Smooth muscle cell of the umbilical artery (primary cell): ENCODE data around the gene BHLHA9. TPM values are rescaled to one million over a fixed set of nuclear protein-coding genes. Genes with fewer than 3 reads are reported as not detected.

Source experiments
- total RNA-seq: library from RNA; depleted of rRNA; stranded (reverse); fragments of >200 nt; gene quantifications from 2 replicates; pipeline ENCODE4 v1.2.3, GENCODE V29; 2014

BHLHA9 gene
- total RNA-seq = 0.30 TPM in 1 of 2 replicates, not detected in the other

GRCh38 chr17:1270210-1271029, at the start of gene BHLHA9:
Gene BHLHA9, plus strand, starts transcription at chr17:1270444. Its CDS starts 120 bp downstream, at chr17:1270564.

Other genes with a start within 250 kb of the BHLHA9 start
- 39.2 and 82.4 TPM in 2 replicates for gene ABR, start 90.5 kb upstream of the BHLHA9 start, total RNA-seq
- not detected in 2 replicates for gene TRARG1, start 9.2 kb downstream of the BHLHA9 start, total RNA-seq
- 414 and 803 TPM in 2 replicates for gene YWHAE, start 129.8 kb downstream of the BHLHA9 start, total RNA-seq
- 90.6 and 112 TPM in 2 replicates for gene CRK, start 185.8 kb downstream of the BHLHA9 start, total RNA-seq
- gene MYO1C, start 222.2 kb downstream of the BHLHA9 start, total RNA-seq = 130 and 324 TPM in 2 replicates
- 17.2 and 24.3 TPM in 2 replicates for gene INPP5K, start 246.2 kb downstream of the BHLHA9 start, total RNA-seq